ENCODE data around the gene DPAGT1. TPM values are rescaled to one million over a fixed set of nuclear protein-coding genes. Genes with fewer than 3 reads are reported as not detected.

Gene DPAGT1
- total RNA-seq: 37.0 to 58.2 TPM (median 41.2 TPM) in 3 replicates
- long read RNA-seq, transcript DPAGT1-201 (9 exons, 2,205 nt): major isoform, 77 of 97 reads
- long read RNA-seq, partial matches to known transcripts: 6 of 97 reads
- long read RNA-seq, other reads (novel, unspliced or antisense): 11 of 97 reads

GRCh38 chr11:119101759-119102423 lies at the start of gene DPAGT1:
DPAGT1 (minus strand) TSS chr11:119101853; CDS start chr11:119101655, 198 bp downstream.
- no peak for TF ChIP-seq CTCF (IDR thresholded peaks at IDR 0.05)
- no peaks in the 10 kb centered on the region for H3K27me3 Mint-ChIP-seq (ENCODE audit: low read depth)
- peak; percentile 91 for DNase-seq (ENCODE audit: low spot score)
- peak within 1 kb of the TSS; percentile 89 for H3K4me3 Mint-ChIP-seq (ENCODE audit: unreplicated experiment)
- H3K9me3 Mint-ChIP-seq (ENCODE audit: low read depth): no peaks in the 10 kb centered on the region
- H3K4me1 Mint-ChIP-seq (ENCODE audit: low read depth): peaks cover 41% of the 10 kb centered on the region
- peak within 1 kb of the TSS; percentile 100 for H3K27ac Mint-ChIP-seq (ENCODE audit: unreplicated experiment)
- peaks cover 10% of the 10 kb centered on the region for H3K36me3 Mint-ChIP-seq (ENCODE audit: low read depth)

GRCh38 chr11:119149786-119150275 lies 48.2 kb upstream of the DPAGT1 start:
- Mint-ChIP-seq H3K4me3 (ENCODE audit: unreplicated experiment) (peak overlapping the region; percentile 63), H3K27me3 (ENCODE audit: low read depth) (peaks cover 5% of the 10 kb centered on the region), H3K9me3 (ENCODE audit: low read depth) (no peaks in the 10 kb centered on the region), H3K36me3 (ENCODE audit: low read depth) (no peaks in the 10 kb centered on the region), H3K27ac (ENCODE audit: unreplicated experiment) (no peak overlapping the region), H3K4me1 (ENCODE audit: low read depth) (peaks cover 7% of the 10 kb centered on the region)
- no peak for TF ChIP-seq CTCF (IDR thresholded peaks at IDR 0.05)
- peak; percentile 74 for DNase-seq (ENCODE audit: low spot score)

GRCh38 chr11:119149018-119149785 lies 47.5 kb upstream of the DPAGT1 start, which contains the start of gene ABCG4:
ABCG4 (plus strand) TSS chr11:119149052; CDS start chr11:119149966, 914 bp downstream.
- Mint-ChIP-seq H3K9me3 (ENCODE audit: low read depth) (no peaks in the 10 kb centered on the region), H3K4me3 (ENCODE audit: unreplicated experiment) (peak within 1 kb of the TSS; percentile 70), H3K4me1 (ENCODE audit: low read depth) (peaks cover 9% of the 10 kb centered on the region), H3K36me3 (ENCODE audit: low read depth) (no peaks in the 10 kb centered on the region), H3K27ac (ENCODE audit: unreplicated experiment) (no peak within 1 kb of the TSS), H3K27me3 (ENCODE audit: low read depth) (peaks cover 5% of the 10 kb centered on the region)
- TF ChIP-seq CTCF (IDR thresholded peaks at IDR 0.05): no peak
- DNase-seq (ENCODE audit: low spot score): peak; percentile 88

GRCh38 chr11:119148720-119149017 lies 47.0 kb upstream of the DPAGT1 start:
- H3K4me3 Mint-ChIP-seq (ENCODE audit: unreplicated experiment): peak overlapping the region; percentile 70
- H3K36me3 Mint-ChIP-seq (ENCODE audit: low read depth): no peaks in the 10 kb centered on the region
- H3K4me1 Mint-ChIP-seq (ENCODE audit: low read depth): peaks cover 9% of the 10 kb centered on the region
- no peak for DNase-seq (ENCODE audit: low spot score)
- TF ChIP-seq CTCF (IDR thresholded peaks at IDR 0.05): no peak
- H3K9me3 Mint-ChIP-seq (ENCODE audit: low read depth): no peaks in the 10 kb centered on the region
- peaks cover 5% of the 10 kb centered on the region for H3K27me3 Mint-ChIP-seq (ENCODE audit: low read depth)
- H3K27ac Mint-ChIP-seq (ENCODE audit: unreplicated experiment): no peak overlapping the region

- H3K4me3 Mint-ChIP-seq (ENCODE audit: unreplicated experiment): peak overlapping the region; percentile 70
- peaks cover 9% of the 10 kb centered on the region for H3K4me1 Mint-ChIP-seq (ENCODE audit: low read depth)
- H3K27ac Mint-ChIP-seq (ENCODE audit: unreplicated experiment): no peak overlapping the region
- DNase-seq (ENCODE audit: low spot score): peak; percentile 43
- TF ChIP-seq CTCF (IDR thresholded peaks at IDR 0.05): no peak
- no peaks in the 10 kb centered on the region for H3K36me3 Mint-ChIP-seq (ENCODE audit: low read depth)
- H3K27me3 Mint-ChIP-seq (ENCODE audit: low read depth): peaks cover 5% of the 10 kb centered on the region
- no peaks in the 10 kb centered on the region for H3K9me3 Mint-ChIP-seq (ENCODE audit: low read depth)
Observed at GRCh38 chr11:119147604-119148333, 46.1 kb upstream of the DPAGT1 start.
